ENCODE measurements around the gene TRAPPC10.

TRAPPC10 gene

DNA sequence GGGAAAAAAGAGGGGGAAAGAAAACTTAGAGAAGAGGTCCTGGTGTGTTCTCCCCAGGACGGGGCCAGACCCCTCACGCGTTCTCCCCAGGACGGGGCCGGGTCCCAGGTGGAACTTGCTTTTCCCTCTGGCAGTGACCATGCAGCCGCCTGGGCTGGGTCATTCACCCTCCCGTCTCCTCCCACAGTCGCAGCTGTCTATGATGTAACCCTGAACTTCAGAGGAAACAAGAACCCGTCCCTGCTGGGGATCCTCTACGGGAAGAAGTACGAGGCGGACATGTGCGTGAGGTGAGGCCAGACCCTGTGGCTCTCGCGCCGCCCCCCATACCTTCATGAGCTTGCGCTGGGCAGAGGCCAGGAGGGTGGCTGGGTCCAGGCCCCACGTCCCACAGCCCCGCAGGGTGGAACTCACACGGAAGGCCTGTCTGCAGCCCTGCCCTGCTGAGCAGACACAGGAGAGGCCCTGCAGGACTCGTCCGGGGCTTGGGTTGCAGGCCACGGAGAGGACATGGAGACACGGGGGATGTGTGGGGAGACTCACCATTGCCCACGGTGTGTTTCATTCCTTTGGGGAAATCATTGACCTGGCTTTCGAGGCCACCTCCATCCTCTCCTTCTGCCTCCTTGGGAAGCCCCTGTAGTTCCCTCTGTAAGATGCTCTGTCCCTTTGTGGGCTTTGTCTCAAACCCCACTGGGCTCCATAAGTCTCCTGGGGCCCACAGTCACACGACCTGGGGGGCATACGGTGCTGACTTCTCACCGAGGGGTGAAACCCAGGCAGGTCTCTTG is 40.7 kb upstream of the TRAPPC10 start:
- no peak for TF ChIP-seq Cebpa-rat (IDR thresholded peaks at IDR 0.05)
- Histone ChIP-seq H4K20me1 (peaks cover 56% of the 10 kb centered on the region), H3K27ac (no peak overlapping the region), H3K9me3 (no peaks in the 10 kb centered on the region), H3K9ac (no peak overlapping the region), H3K4me3 (no peak overlapping the region), H3K4me1 (peaks cover 28% of the 10 kb centered on the region), H3K4me2 (no peak overlapping the region), H3K36me3 (peaks cover 44% of the 10 kb centered on the region), H3K27me3 (no peaks in the 10 kb centered on the region; the same call in 1 of the 2 replicates)

DNA sequence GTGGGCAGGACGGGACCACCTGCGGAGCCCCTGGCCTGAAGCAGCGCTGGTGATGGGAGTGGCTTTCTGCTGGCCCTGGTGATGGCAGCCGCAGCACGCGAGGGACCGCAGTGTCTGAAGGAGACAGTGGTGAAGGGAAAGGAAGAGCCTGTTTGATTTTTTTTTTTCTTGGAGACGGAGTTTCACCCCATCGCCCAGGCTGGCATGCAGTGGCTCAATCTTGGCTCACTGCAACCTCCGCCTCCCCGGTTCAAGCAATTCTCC is 40.2 kb upstream of the TRAPPC10 start:
- Histone ChIP-seq H3K27me3 (no peaks in the 10 kb centered on the region; the same call in 1 of the 2 replicates), H3K4me1 (peaks cover 26% of the 10 kb centered on the region), H3K9me3 (no peaks in the 10 kb centered on the region), H3K27ac (no peak overlapping the region), H3K9ac (no peak overlapping the region), H4K20me1 (peaks cover 51% of the 10 kb centered on the region), H3K4me3 (no peak overlapping the region), H3K4me2 (no peak overlapping the region), H3K36me3 (peaks cover 44% of the 10 kb centered on the region)
- no peak for TF ChIP-seq Cebpa-rat (IDR thresholded peaks at IDR 0.05)

DNA sequence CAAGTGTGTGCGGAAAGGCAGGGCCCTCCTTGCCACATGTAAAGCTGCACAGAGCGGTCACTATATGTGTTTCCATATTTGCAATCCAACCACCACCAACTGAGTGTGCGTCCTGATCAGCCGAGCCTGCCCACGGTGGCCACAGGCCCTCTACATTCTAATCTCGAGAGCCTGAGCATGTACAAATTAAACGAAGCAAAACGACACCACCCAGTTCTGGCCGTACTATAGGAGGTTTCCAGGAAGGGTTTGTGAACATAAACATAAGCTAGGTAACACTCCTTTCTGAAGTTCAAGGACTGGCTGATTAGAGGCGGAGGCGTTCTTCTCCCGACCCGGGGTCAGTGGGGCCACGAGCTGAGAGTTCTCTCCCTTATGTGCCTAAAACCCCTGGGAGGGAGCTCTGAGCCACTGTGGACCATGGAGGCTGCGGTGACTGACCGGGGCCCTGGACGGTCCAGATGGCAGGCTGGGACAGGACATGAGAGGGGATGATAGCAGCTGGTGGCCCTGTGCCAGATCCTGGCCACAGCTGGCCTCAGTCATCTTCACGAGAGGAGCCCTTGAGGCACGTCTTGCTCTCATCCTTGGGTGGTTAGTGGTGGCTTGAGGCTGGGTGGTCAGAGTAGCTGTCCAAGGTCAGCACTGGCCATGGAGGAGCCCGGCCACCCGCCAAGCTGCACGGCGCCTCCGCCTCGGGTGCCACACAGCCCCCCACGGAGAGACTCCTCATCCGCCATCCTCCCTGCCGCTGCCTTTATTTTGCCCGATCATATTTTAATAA is 39.1 kb upstream of the TRAPPC10 start:
- no peak overlapping the region for H3K4me2 ChIP-seq
- no peaks in the 10 kb centered on the region for H3K9me3 ChIP-seq
- no peak overlapping the region for H3K4me3 ChIP-seq
- H3K27me3 ChIP-seq, result no peaks in the 10 kb centered on the region
- H3K27ac ChIP-seq, result no peak overlapping the region
- no peak for TF ChIP-seq Cebpa-rat (IDR thresholded peaks at IDR 0.05)
- H3K9ac ChIP-seq, result no peak overlapping the region
- peaks cover 41% of the 10 kb centered on the region for H4K20me1 ChIP-seq
- H3K36me3 ChIP-seq, result peaks cover 44% of the 10 kb centered on the region
- H3K4me1 ChIP-seq, result peaks cover 23% of the 10 kb centered on the region

DNA sequence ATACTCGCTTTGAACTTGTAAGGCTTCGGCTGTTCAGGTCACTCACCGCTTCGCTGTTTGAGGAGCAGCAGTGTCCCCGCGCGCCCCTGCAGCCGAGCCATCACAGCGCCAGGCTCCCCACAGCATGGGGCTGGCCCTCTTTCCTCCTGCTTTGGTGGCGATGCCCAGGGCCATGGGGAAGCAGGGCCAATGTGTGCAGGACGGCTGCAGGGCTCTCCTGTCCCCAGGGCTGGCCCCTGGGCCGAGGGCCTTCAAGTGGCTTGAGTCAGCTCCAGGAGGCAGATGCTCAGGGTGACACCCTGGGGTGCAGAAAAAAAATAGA is 38.5 kb upstream of the TRAPPC10 start:
- H3K27ac ChIP-seq, result no peak overlapping the region
- H3K4me1 ChIP-seq, result peaks cover 23% of the 10 kb centered on the region
- H3K4me2 ChIP-seq, result no peak overlapping the region
- H4K20me1 ChIP-seq, result peaks cover 37% of the 10 kb centered on the region
- H3K9me3 ChIP-seq, result no peaks in the 10 kb centered on the region
- H3K36me3 ChIP-seq, result peaks cover 44% of the 10 kb centered on the region
- no peaks in the 10 kb centered on the region for H3K27me3 ChIP-seq
- H3K9ac ChIP-seq, result no peak overlapping the region
- TF ChIP-seq Cebpa-rat (IDR thresholded peaks at IDR 0.05), result no peak
- no peak overlapping the region for H3K4me3 ChIP-seq

DNA sequence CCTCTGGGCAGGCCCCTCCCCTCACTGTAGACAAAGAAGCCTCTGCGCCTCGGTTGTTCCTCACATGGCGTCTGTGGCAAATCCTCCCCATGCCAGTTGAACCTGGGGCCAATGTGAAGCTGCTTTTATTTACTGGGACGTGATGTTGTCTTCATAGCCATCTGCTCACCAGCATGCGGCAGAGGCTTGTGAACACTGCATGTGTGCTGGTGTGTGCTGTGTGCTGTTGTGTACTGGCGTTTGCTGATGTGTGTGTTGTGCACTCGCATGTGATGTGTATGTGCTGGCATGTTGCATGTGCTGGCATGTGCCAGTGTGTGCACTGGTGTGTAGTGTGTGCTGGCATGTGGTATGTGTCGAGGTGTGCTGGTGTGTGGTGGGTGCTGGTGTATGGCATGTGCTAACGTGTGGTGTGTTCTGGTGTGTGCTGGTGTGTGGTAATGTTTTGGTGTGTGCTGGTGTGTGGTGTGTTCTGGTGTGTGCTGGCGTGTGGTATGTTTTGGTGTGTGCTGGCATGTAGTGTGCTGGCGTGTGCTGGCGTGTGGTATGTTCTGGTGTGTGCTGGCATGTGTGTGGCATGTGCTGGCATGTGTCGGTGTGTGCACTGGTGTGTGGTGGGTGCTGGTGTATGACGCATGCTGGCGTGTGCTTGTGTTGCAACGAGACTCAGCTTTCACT is 37.2 kb upstream of the TRAPPC10 start:
- H4K20me1 ChIP-seq, result peaks cover 30% of the 10 kb centered on the region
- no peak overlapping the region for H3K4me3 ChIP-seq
- H3K4me1 ChIP-seq, result peaks cover 29% of the 10 kb centered on the region
- no peaks in the 10 kb centered on the region; the same call in 1 of the 2 replicates for H3K27me3 ChIP-seq
- no peak overlapping the region for H3K9ac ChIP-seq
- no peak overlapping the region for H3K27ac ChIP-seq
- no peaks in the 10 kb centered on the region for H3K9me3 ChIP-seq
- no peak for TF ChIP-seq Cebpa-rat (IDR thresholded peaks at IDR 0.05)
- no peak overlapping the region for H3K4me2 ChIP-seq
- H3K36me3 ChIP-seq, result peaks cover 33% of the 10 kb centered on the region

DNA sequence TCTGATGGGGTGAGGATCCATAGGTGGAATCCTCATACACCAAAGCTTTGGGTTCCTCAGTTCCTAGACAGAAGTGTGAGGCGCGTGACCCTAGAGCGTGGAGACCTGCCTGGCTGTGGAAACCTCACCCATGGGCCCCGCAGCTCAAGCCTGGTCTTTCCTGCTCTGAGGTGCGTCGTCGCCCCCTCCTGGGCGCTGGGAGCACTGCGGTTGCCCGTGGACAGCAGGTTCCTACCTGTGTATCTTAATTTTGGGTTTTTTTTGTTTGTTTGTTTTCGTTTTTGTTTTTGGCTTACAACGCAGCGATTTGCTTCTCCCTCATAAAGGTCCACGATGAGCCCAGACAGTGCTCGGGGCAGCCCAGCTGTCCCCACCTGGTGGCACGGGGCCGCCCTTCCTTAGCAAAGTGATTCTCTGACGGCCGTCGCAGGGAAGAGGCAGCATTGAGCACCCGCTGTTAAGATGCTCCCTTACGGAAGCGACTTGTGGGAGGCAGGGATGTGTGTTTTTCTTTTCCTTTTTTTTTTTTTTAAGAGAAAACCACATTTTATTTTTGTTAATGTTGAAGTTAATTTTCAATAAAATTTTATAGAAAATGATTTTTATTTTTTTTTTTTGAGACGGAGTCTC is 36.5 kb upstream of the TRAPPC10 start:
- Histone ChIP-seq H3K4me1 (peaks cover 35% of the 10 kb centered on the region), H3K27ac (no peak overlapping the region), H3K4me2 (no peak overlapping the region), H3K9ac (no peak overlapping the region), H3K27me3 (peaks cover 5% of the 10 kb centered on the region; the same call in 1 of the 2 replicates), H3K4me3 (no peak overlapping the region), H4K20me1 (peaks cover 33% of the 10 kb centered on the region), H3K9me3 (no peaks in the 10 kb centered on the region), H3K36me3 (peaks cover 26% of the 10 kb centered on the region)
- TF ChIP-seq Cebpa-rat (IDR thresholded peaks at IDR 0.05), result no peak

DNA sequence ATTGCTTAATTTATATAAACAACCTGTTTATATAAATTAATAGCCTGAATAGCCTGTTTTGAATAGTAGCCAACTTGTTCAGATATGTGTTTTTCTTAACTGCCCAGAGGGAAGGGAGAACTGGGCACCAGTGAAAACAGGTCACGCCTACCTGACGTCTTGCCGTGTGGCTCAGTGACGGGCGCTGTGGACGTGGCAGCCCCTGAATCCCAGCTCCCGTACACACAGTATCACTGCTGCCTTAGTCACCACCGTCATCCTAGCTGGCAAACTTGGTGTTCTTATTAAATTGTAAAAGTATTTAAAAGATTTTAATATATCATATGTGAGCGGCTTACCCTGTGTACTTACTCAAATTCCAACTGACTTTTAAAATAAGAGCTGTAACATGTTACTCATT is 35.4 kb upstream of the TRAPPC10 start:
- Histone ChIP-seq H3K36me3 (peaks cover 26% of the 10 kb centered on the region; the same call in 1 of the 2 replicates), H3K27ac (no peak overlapping the region), H3K4me3 (no peak overlapping the region), H3K4me2 (no peak overlapping the region), H3K9me3 (no peaks in the 10 kb centered on the region), H4K20me1 (peaks cover 29% of the 10 kb centered on the region), H3K27me3 (peaks cover 12% of the 10 kb centered on the region; the same call in 1 of the 2 replicates), H3K4me1 (peaks cover 38% of the 10 kb centered on the region), H3K9ac (no peak overlapping the region)
- no peak for TF ChIP-seq Cebpa-rat (IDR thresholded peaks at IDR 0.05)

DNA sequence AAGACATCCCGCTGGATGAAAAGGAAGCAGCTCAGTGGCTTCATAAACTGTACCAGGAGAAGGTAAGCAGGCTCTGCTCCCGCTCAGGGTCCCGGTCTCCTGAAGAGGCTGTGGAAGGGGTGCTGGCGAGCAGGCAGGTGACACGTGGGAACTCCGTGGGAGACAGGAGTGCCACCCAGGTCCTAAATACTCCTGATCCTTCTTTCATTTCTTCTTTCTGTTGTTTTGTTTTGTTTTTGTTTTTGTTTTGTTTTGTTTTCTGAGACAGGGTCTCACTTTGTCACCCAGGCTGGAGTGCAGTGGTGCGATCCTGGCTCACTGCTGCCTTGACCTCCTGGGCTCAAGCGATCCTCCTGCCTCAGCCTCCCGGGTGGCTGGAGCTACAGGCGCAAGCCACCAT is 34.0 kb upstream of the TRAPPC10 start:
- Histone ChIP-seq H3K27ac (no peak overlapping the region), H3K36me3 (peaks cover 19% of the 10 kb centered on the region; the same call in 1 of the 2 replicates)
- no peak for TF ChIP-seq Cebpa-rat (IDR thresholded peaks at IDR 0.05)

DNA sequence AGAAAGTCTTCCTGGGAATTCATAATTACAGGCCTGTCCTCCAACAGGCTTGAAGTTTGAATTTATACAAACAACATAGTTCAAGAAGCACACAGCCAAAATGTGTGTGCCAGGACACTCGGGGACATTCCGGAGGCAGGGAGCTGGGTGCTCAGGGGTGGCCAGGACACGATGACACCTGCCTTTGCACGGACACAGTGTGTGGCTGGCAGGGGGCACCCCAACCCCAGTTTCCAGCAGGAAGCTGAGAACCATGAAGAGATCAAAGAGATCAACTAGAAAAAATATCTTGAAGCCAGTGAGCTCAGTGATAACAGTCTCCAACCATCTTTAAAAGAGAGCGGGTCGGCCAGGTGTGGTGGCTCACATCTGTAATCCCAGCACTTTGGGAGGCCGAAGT is 32.5 kb upstream of the TRAPPC10 start:
- H4K20me1 ChIP-seq, result peaks cover 27% of the 10 kb centered on the region
- H3K4me2 ChIP-seq, result peak overlapping the region; percentile 79
- no peak overlapping the region for H3K9ac ChIP-seq
- H3K27me3 ChIP-seq, result peaks cover 14% of the 10 kb centered on the region; the same call in 1 of the 2 replicates
- H3K4me3 ChIP-seq, result no peak overlapping the region
- H3K36me3 ChIP-seq, result peaks cover 13% of the 10 kb centered on the region; the same call in 1 of the 2 replicates
- H3K27ac ChIP-seq, result no peak overlapping the region
- H3K4me1 ChIP-seq, result peaks cover 55% of the 10 kb centered on the region
- no peaks in the 10 kb centered on the region for H3K9me3 ChIP-seq
- no peak for TF ChIP-seq Cebpa-rat (IDR thresholded peaks at IDR 0.05)

More for the DNA sequence above, 34.0 kb upstream of the TRAPPC10 start:
- Histone ChIP-seq H3K27me3 (peaks cover 12% of the 10 kb centered on the region; the same call in 1 of the 2 replicates), H3K4me3 (no peak overlapping the region), H3K9me3 (no peaks in the 10 kb centered on the region), H3K4me1 (peaks cover 44% of the 10 kb centered on the region), H4K20me1 (peaks cover 24% of the 10 kb centered on the region), H3K9ac (no peak overlapping the region), H3K4me2 (no peak overlapping the region)
